Measurements from ENCODE around the gene ERAL1.

- TF ChIP-seq POLR2A (IDR thresholded peaks at IDR 0.05; ENCODE audit: low read depth) (no peak), CTCF (IDR thresholded peaks at IDR 0.05) (no peak), POLR2AphosphoS5 (IDR thresholded peaks at IDR 0.05) (no peak)
These were observed 44.4 kb upstream of the ERAL1 start for GRCh38 chr17:28810437-28810836.

Measured in esophagus muscularis mucosa (tissue), 3 donors.